ENCODE data around the gene DDX60. TPM values are rescaled to one million over a fixed set of nuclear protein-coding genes. Genes with fewer than 3 reads are reported as not detected.

The DDX60 gene
- total RNA-seq, result 5.3 TPM
- long read RNA-seq, full-length matches to known transcripts, result 3 of 4 reads
- long read RNA-seq, partial matches to known transcripts, result 0 of 4 reads
- long read RNA-seq, other reads (novel, unspliced or antisense), result 1 of 4 reads

GRCh38 chr4:168318266-168318895, at the start of gene DDX60:
Gene DDX60, minus strand, starts transcription at chr4:168318752. Its CDS starts 7,493 bp downstream, at chr4:168311259.
- no peaks in the 10 kb centered on the region for H3K9me3 ChIP-seq (replicated peaks)
- intact Hi-C loops (cut with micrococcal nuclease), result loop anchor here (5.0 kb wide), 1 partner anchor 164 kb away; the partner anchor contains the start of gene DDX60L
- no peaks in the 10 kb centered on the region for H3K27me3 ChIP-seq (ENCODE audit: low read depth)
- H3K4me1 ChIP-seq, result peaks cover 27% of the 10 kb centered on the region
- H3K36me3 ChIP-seq, result no peaks in the 10 kb centered on the region
- H3K4me3 ChIP-seq, result peak within 1 kb of the TSS; percentile 81
- peak; percentile 73 for TF ChIP-seq CTCF (IDR thresholded peaks at IDR 0.05; ENCODE audit: borderline replicate concordance)
- peak within 1 kb of the TSS; percentile 96 for H3K27ac ChIP-seq (replicated peaks)
- DNase-seq, result peak; percentile 74

DNA sequence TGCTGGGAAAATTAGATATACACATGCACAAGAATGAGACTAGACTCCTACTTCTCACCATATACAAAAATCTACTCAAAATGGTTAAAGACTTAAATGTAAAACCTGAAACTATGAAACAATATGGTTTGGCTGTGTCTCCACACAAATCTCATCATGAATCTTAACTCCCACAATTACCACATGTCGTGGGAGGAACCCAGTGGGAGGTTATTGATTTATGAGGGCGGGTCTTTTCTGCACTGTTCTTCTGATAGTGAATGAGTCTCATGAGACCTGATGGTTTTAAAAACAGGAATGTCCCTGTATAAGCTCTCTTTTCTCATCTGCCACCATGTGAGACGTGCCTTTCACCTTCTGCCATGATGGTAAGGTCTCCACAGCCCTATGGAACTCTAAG, 48.5 kb upstream of the DDX60 start:
- intact Hi-C loops (cut with micrococcal nuclease), result no loop called here
- H3K4me1 ChIP-seq, result peaks cover under 1% of the 10 kb centered on the region
- no peak overlapping the region for H3K27ac ChIP-seq (replicated peaks)
- no peak overlapping the region for H3K4me3 ChIP-seq
- peaks cover 24% of the 10 kb centered on the region for H3K36me3 ChIP-seq
- peaks cover 17% of the 10 kb centered on the region for H3K9me3 ChIP-seq (replicated peaks)
- TF ChIP-seq CTCF (IDR thresholded peaks at IDR 0.05; ENCODE audit: borderline replicate concordance), result no peak
- no peaks in the 10 kb centered on the region for H3K27me3 ChIP-seq (ENCODE audit: low read depth)
- no peak for DNase-seq

DNA sequence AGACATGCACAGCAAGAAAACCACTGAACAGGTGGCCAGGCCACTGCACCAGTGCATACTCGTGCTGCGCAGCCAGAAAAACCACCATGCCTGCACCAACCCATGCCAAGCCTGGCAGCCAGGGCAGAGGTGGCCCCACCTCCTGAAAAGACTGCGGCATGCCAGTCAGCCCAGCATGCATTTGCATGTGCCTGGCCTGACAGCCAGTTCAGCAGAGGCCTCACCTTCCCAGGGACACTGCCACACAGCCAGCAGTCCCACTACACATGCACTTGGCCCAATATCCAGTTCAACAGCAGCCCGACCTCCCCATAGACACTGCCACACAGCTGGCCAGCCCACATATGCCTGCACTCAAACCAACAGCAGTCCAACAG, 43.5 kb upstream of the DDX60 start:
- H3K4me3 ChIP-seq, result no peak overlapping the region
- intact Hi-C loops (cut with micrococcal nuclease), result no loop called here
- DNase-seq, result no peak
- H3K27me3 ChIP-seq (ENCODE audit: low read depth), result no peaks in the 10 kb centered on the region
- peaks cover 17% of the 10 kb centered on the region for H3K9me3 ChIP-seq (replicated peaks)
- H3K36me3 ChIP-seq, result peaks cover 42% of the 10 kb centered on the region
- no peak overlapping the region for H3K27ac ChIP-seq (replicated peaks)
- TF ChIP-seq CTCF (IDR thresholded peaks at IDR 0.05; ENCODE audit: borderline replicate concordance), result no peak
- H3K4me1 ChIP-seq, result no peaks in the 10 kb centered on the region

- no peak for DNase-seq
- intact Hi-C loops (cut with micrococcal nuclease), result no loop called here
- no peaks in the 10 kb centered on the region for H3K27me3 ChIP-seq (ENCODE audit: low read depth)
- no peaks in the 10 kb centered on the region for H3K4me1 ChIP-seq
- H3K27ac ChIP-seq (replicated peaks), result no peak overlapping the region
- TF ChIP-seq CTCF (IDR thresholded peaks at IDR 0.05; ENCODE audit: borderline replicate concordance), result no peak
- H3K9me3 ChIP-seq (replicated peaks), result peaks cover 12% of the 10 kb centered on the region
- H3K4me3 ChIP-seq, result no peak overlapping the region
- H3K36me3 ChIP-seq, result peaks cover 45% of the 10 kb centered on the region
Observed at GRCh38 chr4:168361365-168362024, 42.9 kb upstream of the DDX60 start.

GRCh38 chr4:168360271-168360670, 41.7 kb upstream of the DDX60 start:
- no peak overlapping the region for H3K27ac ChIP-seq (replicated peaks)
- peaks cover 47% of the 10 kb centered on the region for H3K36me3 ChIP-seq
- no peaks in the 10 kb centered on the region for H3K4me1 ChIP-seq
- H3K4me3 ChIP-seq, result no peak overlapping the region
- no peak for TF ChIP-seq CTCF (IDR thresholded peaks at IDR 0.05; ENCODE audit: borderline replicate concordance)
- intact Hi-C loops (cut with micrococcal nuclease), result no loop called here
- no peak for DNase-seq
- H3K9me3 ChIP-seq (replicated peaks), result peaks cover 4% of the 10 kb centered on the region
- no peaks in the 10 kb centered on the region for H3K27me3 ChIP-seq (ENCODE audit: low read depth)

Measured in left ventricle myocardium inferior (tissue), 1 donor.